Measurements from ENCODE around the gene FGFRL1. TPM values are rescaled to one million over a fixed set of nuclear protein-coding genes. Genes with fewer than 3 reads are reported as not detected.

Gene FGFRL1
- total and polyA plus RNA-seq, 2 experiments from 2014 or later: 28.1 to 34.0 TPM

GRCh38 chr4:1075809-1076699 is 64.6 kb downstream of the FGFRL1 start:
- Histone ChIP-seq H4K20me1 (ENCODE audit: insufficient read depth, poor library complexity, severe bottlenecking) (no peaks in the 10 kb centered on the region), H3K27ac (no peak overlapping the region), H3K36me3 (replicated peaks; ENCODE audit: insufficient read depth, low read depth) (no peaks in the 10 kb centered on the region), H3K9me3 (ENCODE audit: low read depth) (no peaks in the 10 kb centered on the region), H3K9me2 (replicated peaks; ENCODE audit: insufficient read depth) (no peaks in the 10 kb centered on the region), H3K4me2 (no peak overlapping the region), H2AFZ (no peak overlapping the region), H3K79me2 (no peaks in the 10 kb centered on the region), H3K4me3 (no peak overlapping the region), H3K27me3 (no peaks in the 10 kb centered on the region), H3K4me1 (ENCODE audit: insufficient read depth) (no peaks in the 10 kb centered on the region)
- TF ChIP-seq CTCF (IDR thresholded peaks at IDR 0.05; ENCODE audit: poor library complexity) (no peak), EZH2phosphoT487 (IDR thresholded peaks at IDR 0.05; ENCODE audit: low read depth, severe bottlenecking, unreplicated experiment) (no peak), EZH2 (IDR thresholded peaks at IDR 0.05; ENCODE audit: borderline replicate concordance) (no peak)
- no peak for DNase-seq (ENCODE audit: low spot score)
- WGBS (ENCODE audit: low lambda C conversion rate, missing lambda C conversion rate): 88% methylated on average over 11 of the region's 11 CpGs

Other genes with a start within 250 kb of the FGFRL1 start
- gene CPLX1, start 185.5 kb upstream of the FGFRL1 start, total RNA-seq: 0.16 and 0.30 TPM in 2 replicates
- gene CPLX1, start 185.5 kb upstream of the FGFRL1 start, polyA plus RNA-seq: 1.6 and 2.0 TPM in 2 replicates
- gene GAK, start 79.3 kb upstream of the FGFRL1 start, total RNA-seq: 56.3 and 87.1 TPM in 2 replicates
- 84.9 and 88.4 TPM in 2 replicates for gene GAK, start 79.3 kb upstream of the FGFRL1 start, polyA plus RNA-seq
- 14.8 and 15.5 TPM in 2 replicates for gene TMEM175, start 79.2 kb upstream of the FGFRL1 start, total RNA-seq
- 31.4 and 49.7 TPM in 2 replicates for gene TMEM175, start 79.2 kb upstream of the FGFRL1 start, polyA plus RNA-seq
- 13.8 and 17.4 TPM in 2 replicates for gene DGKQ, start 38.1 kb upstream of the FGFRL1 start, total RNA-seq
- gene DGKQ, start 38.1 kb upstream of the FGFRL1 start, polyA plus RNA-seq: 20.7 and 21.1 TPM in 2 replicates
- gene IDUA, start 24.6 kb upstream of the FGFRL1 start, total RNA-seq: 13.1 and 15.5 TPM in 2 replicates
- 82.6 and 103 TPM in 2 replicates for gene IDUA, start 24.6 kb upstream of the FGFRL1 start, polyA plus RNA-seq
- 11.9 and 12.6 TPM in 2 replicates for gene SLC26A1, start 18.2 kb upstream of the FGFRL1 start, total RNA-seq
- gene SLC26A1, start 18.2 kb upstream of the FGFRL1 start, polyA plus RNA-seq: 9.0 and 9.1 TPM in 2 replicates
- 3.0 and 10.4 TPM in 2 replicates for gene RNF212, start 101.9 kb downstream of the FGFRL1 start, total RNA-seq
- gene RNF212, start 101.9 kb downstream of the FGFRL1 start, polyA plus RNA-seq: 8.4 and 12.0 TPM in 2 replicates
- gene SPON2, start 161.0 kb downstream of the FGFRL1 start, total RNA-seq: 308 and 403 TPM in 2 replicates
- gene SPON2, start 161.0 kb downstream of the FGFRL1 start, polyA plus RNA-seq: 1,210 and 1,380 TPM in 2 replicates
- gene CTBP1, start 237.5 kb downstream of the FGFRL1 start, total RNA-seq: 129 and 169 TPM in 2 replicates
- 147 and 179 TPM in 2 replicates for gene CTBP1, start 237.5 kb downstream of the FGFRL1 start, polyA plus RNA-seq